ENCODE results near the gene SRPK1. TPM values are rescaled to one million over a fixed set of nuclear protein-coding genes. Genes with fewer than 3 reads are reported as not detected.

The SRPK1 gene
- total RNA-seq, 4 donors from 2014 or later: 38.2 to 104 (median 56.7) TPM

DNA sequence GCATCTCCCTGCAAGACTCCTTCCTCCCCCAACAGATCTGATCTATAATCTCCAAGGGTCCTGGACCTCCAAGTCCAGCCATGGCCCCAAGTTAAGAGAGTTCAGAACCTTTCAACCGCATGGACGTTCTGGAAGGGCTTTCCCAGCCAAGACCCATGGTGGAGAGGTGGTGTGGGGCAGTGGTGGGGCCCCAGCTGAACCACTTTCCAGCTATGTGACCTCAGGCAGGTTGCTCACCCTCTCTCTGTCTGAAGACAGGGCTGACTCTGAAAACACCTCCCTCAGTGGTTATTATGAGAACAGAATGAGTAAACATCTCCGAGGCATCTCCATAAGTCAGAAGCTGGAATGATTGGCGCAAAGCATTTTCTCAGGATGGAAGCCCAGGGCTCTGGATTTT is 124.7 kb downstream of the SRPK1 start:
- TF ChIP-seq, protein P1, sequence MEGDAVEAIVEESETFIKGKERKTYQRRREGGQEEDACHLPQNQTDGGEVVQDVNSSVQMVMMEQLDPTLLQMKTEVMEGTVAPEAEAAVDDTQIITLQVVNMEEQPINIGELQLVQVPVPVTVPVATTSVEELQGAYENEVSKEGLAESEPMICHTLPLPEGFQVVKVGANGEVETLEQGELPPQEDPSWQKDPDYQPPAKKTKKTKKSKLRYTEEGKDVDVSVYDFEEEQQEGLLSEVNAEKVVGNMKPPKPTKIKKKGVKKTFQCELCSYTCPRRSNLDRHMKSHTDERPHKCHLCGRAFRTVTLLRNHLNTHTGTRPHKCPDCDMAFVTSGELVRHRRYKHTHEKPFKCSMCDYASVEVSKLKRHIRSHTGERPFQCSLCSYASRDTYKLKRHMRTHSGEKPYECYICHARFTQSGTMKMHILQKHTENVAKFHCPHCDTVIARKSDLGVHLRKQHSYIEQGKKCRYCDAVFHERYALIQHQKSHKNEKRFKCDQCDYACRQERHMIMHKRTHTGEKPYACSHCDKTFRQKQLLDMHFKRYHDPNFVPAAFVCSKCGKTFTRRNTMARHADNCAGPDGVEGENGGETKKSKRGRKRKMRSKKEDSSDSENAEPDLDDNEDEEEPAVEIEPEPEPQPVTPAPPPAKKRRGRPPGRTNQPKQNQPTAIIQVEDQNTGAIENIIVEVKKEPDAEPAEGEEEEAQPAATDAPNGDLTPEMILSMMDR (IDR thresholded peaks at IDR 0.05 in 4 of 5, conservative IDR thresholded peaks at IDR 0.05 in 1 of 5): no peak
- TF ChIP-seq POLR2A (IDR thresholded peaks at IDR 0.05): no peak
- H3K27me3 ChIP-seq: peaks cover 0 to 16% (median 0%) of the 10 kb centered on the region in 3 donors
- H3K4me1 ChIP-seq: no peaks in the 10 kb centered on the region
- H3K36me3 ChIP-seq: no peaks in the 10 kb centered on the region
- no peak overlapping the region for H3K4me3 ChIP-seq
- in situ Hi-C loops (cut with MboI; ENCODE audit: low sequenced_read_pairs in 4 of 4): no loop called here
- DNase-seq (no peak), ATAC-seq (no peak)
- no peak overlapping the region for H3K27ac ChIP-seq
- H3K9me3 ChIP-seq: no peaks in the 10 kb centered on the region
- intact Hi-C loops (cut with DNase I; ENCODE audit: low total_unique reads): no loop called here

DNA sequence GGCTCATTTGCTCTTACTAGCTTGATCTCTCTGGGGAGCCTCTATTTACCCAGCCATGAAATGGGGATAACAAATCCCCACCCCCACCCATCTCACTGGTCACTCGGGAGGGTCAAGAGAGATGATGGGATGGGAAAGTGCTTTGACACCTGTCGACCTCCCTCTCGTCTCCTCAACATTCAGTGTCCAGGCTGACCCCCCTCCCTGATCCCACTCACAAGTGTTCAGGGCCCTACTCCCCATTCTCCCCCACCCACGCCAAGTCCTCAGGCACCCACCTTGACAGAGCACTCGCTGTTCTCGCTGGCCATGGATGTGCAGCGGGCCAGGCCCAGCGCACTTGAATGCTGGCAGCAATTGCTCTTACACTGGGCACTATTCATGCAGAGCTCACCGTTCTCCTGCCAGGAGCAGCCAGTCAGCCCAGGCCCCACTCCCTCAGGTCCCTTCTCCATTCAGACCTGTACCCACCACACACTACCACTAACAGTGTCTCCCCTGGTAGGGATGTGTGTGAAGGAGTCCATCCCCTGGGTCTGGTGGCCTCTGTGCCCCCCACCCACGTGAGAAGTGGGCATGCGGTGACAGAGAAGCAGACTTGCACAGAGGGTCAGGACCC is 125.3 kb downstream of the SRPK1 start:
- DNase-seq (no peak), ATAC-seq (no peak)
- in situ Hi-C loops (cut with MboI; ENCODE audit: low sequenced_read_pairs in 4 of 4): no loop called here
- no peak overlapping the region for H3K27ac ChIP-seq
- intact Hi-C loops (cut with DNase I; ENCODE audit: low total_unique reads): no loop called here
- H3K36me3 ChIP-seq: no peaks in the 10 kb centered on the region
- peaks cover 0 to 16% (median 0%) of the 10 kb centered on the region in 3 donors for H3K27me3 ChIP-seq
- no peaks in the 10 kb centered on the region for H3K9me3 ChIP-seq
- TF ChIP-seq POLR2A (IDR thresholded peaks at IDR 0.05): no peak
- TF ChIP-seq, protein P1 (IDR thresholded peaks at IDR 0.05 in 4 of 5, conservative IDR thresholded peaks at IDR 0.05 in 1 of 5): no peak
- H3K4me1 ChIP-seq: no peaks in the 10 kb centered on the region
- H3K4me3 ChIP-seq: no peak overlapping the region

DNA sequence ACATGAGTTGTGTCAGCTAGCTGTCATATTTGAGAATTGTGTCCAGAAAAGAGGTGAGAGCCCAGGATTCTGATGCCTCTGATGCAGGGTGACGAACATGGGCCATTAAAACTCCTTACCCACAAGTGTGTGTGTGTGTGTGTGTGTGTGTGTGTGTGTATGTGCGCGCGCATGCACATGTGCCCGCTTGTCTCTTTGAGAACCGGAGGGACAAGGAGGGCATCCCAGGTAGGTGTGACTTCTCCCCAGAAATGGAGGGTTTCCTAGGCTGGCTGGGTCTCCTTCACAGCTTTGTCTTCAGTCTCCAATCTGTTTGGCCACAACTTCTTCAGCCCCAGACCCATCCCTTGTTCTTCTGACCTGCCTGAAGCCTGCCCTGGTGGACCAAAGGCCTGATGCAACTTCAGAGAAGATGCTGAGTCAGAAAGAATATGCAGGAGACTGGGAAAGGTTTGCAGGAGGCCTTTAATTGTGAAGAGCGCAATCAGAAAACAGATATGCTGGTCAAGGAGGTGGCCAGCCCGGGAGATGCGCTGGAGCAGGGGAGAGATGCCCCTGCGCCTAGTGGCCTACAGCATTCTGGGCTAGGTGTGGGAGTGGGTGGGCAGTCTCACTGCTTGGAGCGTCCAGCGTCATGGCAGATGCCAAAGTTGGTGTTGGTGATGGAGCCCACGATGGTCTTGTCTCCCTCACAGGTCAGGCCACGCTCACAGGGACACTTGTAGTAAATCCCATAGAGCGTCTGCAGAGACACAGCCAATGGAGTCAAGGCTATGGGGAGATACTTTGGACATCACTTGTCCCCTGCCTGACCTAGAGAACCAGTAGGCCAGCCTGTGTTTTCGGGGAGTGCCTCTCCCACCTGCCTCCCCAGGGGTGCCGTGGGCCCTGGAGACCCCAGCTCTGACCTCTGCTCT is 126.1 kb downstream of the SRPK1 start:
- TF ChIP-seq, protein P1 (IDR thresholded peaks at IDR 0.05 in 4 of 5, conservative IDR thresholded peaks at IDR 0.05 in 1 of 5): no peak
- TF ChIP-seq POLR2A (IDR thresholded peaks at IDR 0.05): no peak
- in situ Hi-C loops (cut with MboI; ENCODE audit: low sequenced_read_pairs in 4 of 4) (no loop called here), intact Hi-C loops (cut with DNase I; ENCODE audit: low total_unique reads) (no loop called here)
- no peaks in the 10 kb centered on the region for H3K9me3 ChIP-seq
- no peaks in the 10 kb centered on the region for H3K4me1 ChIP-seq
- ATAC-seq (no peak), DNase-seq (no peak)
- no peak overlapping the region for H3K27ac ChIP-seq
- H3K27me3 ChIP-seq: peaks cover 0 to 20% (median 4%) of the 10 kb centered on the region in 3 donors
- H3K4me3 ChIP-seq: no peak overlapping the region
- H3K36me3 ChIP-seq: no peaks in the 10 kb centered on the region

DNA sequence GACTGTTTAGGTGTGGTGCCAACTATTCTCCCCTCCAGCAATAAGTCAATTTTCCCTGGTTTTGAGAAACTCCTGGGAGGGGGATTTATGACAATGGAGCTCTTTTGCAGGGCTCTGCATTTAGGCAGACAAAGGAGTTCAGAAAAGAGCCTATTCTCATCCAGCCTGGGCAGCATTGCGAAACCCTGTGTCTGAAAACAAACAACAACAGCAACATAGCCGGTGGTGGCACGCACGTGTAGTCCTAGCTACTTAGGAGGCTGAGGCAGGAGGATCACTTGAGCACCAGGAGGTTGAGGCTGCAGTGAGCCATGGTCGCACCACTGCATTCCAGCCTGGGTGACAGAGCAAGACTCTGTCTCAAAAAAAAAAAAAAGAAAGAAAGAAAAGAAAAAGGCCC is 130.2 kb downstream of the SRPK1 start:
- Histone ChIP-seq H3K27me3 (peaks cover 24 to 37% (median 35%) of the 10 kb centered on the region in 3 donors), H3K27ac (no peak overlapping the region), H3K9me3 (no peaks in the 10 kb centered on the region), H3K4me1 (no peaks in the 10 kb centered on the region), H3K4me3 (no peak overlapping the region), H3K36me3 (no peaks in the 10 kb centered on the region)
- intact Hi-C loops (cut with DNase I; ENCODE audit: low total_unique reads) (no loop called here), in situ Hi-C loops (cut with MboI; ENCODE audit: low sequenced_read_pairs in 4 of 4) (no loop called here)
- no peak for ATAC-seq
- TF ChIP-seq POLR2A (IDR thresholded peaks at IDR 0.05): no peak
- TF ChIP-seq, protein P1 (IDR thresholded peaks at IDR 0.05 in 4 of 5, conservative IDR thresholded peaks at IDR 0.05 in 1 of 5): no peak
- DNase-seq: no peak

All from gastrocnemius medialis (tissue), 4 donors.